RKO (cell line): Measurements from ENCODE around the gene EIF4E1B.

Experiments
- DNase-seq: peaks from one replicate; pipeline ENCODE4 v3.0.0-alpha.2; 2016; ENCODE audit warnings: low spot score

EIF4E1B gene

DNA sequence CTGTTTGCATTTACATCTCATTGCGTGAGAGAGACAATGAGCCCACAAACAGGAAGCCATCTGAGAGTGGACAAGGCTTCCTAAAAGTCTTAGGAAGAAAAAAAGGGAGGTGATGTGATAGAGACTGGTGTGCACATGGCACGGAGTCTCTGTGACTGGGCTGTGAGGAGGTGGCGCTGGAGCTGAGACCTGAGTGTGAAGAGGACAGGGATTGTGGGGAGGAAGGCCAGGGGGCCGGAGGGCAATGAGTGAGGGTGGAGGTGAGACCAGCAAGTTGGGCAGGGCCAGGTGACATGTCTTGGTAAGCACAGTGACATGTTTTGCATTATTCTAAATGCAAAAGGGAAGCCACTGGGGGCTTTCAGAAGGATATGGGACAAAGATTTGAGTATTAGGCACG, 61.9 kb downstream of the EIF4E1B start:
- DNase-seq = no peak

DNA sequence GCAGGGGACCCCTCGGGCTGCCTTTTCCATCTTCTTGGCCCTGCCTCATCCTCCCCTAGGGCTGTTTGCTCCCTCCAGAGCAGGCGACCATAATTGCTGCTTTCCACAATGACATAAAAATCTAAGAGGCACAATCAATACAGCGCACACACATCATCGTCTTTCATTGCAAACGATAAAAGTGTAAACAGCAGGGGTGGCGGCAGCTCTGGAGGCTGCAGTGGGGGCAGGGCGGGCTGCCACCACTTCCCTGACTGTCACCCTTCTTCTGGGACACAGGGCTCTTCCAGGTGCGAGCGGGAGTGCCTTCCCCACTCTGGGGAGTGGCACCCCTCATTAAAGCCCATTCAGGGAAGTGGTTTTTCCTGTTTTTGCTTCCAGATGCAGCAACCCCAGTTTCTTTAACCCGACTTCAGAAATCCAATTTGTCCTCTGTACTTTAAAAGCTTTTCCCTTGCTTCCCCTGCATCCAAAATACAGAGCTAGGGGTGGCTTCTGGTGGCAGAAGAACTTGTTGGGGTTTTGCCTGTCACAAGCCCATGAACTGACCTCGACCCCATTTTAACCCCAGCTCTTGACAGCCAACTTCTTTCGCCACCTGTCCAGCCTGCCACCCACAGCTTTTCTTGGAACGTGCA, 62.5 kb downstream of the EIF4E1B start:
- no peak for DNase-seq

DNA sequence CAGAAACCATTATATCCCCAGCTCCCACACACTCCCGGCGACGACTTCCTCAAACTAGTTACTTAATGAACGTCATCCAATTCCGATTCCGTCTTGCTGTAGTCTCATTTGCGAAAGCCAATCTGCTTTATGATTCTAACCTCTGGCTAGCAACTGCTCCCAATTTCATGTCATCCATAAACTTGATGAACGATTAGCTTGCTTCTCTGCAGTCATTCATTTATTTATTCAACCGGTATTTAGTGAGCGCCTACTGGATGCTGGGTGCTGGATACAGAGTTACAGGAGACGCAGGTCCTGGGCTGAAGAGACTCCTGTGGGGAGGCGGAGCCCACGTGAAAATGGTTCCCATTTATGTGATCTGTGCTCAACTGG, 63.0 kb downstream of the EIF4E1B start:
- no peak for DNase-seq

- no peak for DNase-seq
Observed at GRCh38 chr5:176694146-176694545, 63.7 kb downstream of the EIF4E1B start.

GRCh38 chr5:176694631-176695030, 64.2 kb downstream of the EIF4E1B start:
- DNase-seq = no peak

- DNase-seq = no peak
Observed at GRCh38 chr5:176695073-176695472, 64.6 kb downstream of the EIF4E1B start.
